Left ventricle myocardium inferior (tissue), 1 donor: ENCODE results near the gene OPCML. TPM values are rescaled to one million over a fixed set of nuclear protein-coding genes. Genes with fewer than 3 reads are reported as not detected.

Experiments
- DNase-seq: peaks from one replicate; pipeline ENCODE4 v3.0.0-alpha.2; 2020
- H3K27ac ChIP-seq: fragments of 200-600 bp; replicated peaks from 2 replicates; pipeline ENCODE4 v1.8.0; 2021
- H3K27me3 ChIP-seq: fragments of 200-600 bp; 2 replicates; pipeline ENCODE4 v1.8.0; 2021; ENCODE audit warnings: low read depth
- H3K36me3 ChIP-seq: fragments of 200-600 bp; 2 replicates; pipeline ENCODE4 v1.8.0; 2021
- H3K4me1 ChIP-seq: fragments of 200-600 bp; 2 replicates; pipeline ENCODE4 v1.8.0; 2021
- H3K4me3 ChIP-seq: fragments of 200-600 bp; 2 replicates; pipeline ENCODE4 v1.8.0; 2021; ENCODE audit warnings: mild to moderate bottlenecking, moderate library complexity
- H3K9me3 ChIP-seq: fragments of 200-600 bp; replicated peaks from 2 replicates; pipeline ENCODE4 v1.8.0; 2021
- CTCF ChIP-seq: fragments of 200-600 bp; IDR thresholded peaks from 2 replicates; pipeline ENCODE4 v1.8.0; 2021; ENCODE audit warnings: antibody characterized with exemption, mild to moderate bottlenecking, borderline replicate concordance
- intact Hi-C: fragments of 100-400 bp; cut with micrococcal nuclease; formaldehyde crosslinking; loops from one replicate; pipeline ENCODE4 v1.11.0; 2022
- total RNA-seq: library from RNA; stranded (reverse); fragmentation: NEBNext Ultra II Directional; extraction: Animal tissue kit (Norgen Biotek cat#: 25700); gene quantifications from one replicate; pipeline ENCODE4 v1.2.1, GENCODE V29; 2021
- donor health status: DM: no; HTN: yes; CAD: no; lungs with severe emphysema.

OPCML gene
- total RNA-seq, 1 donor from 2014 or later, result 0.63 TPM

GRCh38 chr11:132907651-132908413 lies 624.5 kb downstream of the OPCML start:
- H3K4me3 ChIP-seq, result no peak overlapping the region
- no peaks in the 10 kb centered on the region for H3K9me3 ChIP-seq
- H3K4me1 ChIP-seq, result no peaks in the 10 kb centered on the region
- DNase-seq, result no peak
- TF ChIP-seq CTCF, result no peak
- H3K36me3 ChIP-seq, result no peaks in the 10 kb centered on the region
- H3K27ac ChIP-seq, result no peak overlapping the region
- H3K27me3 ChIP-seq, result peaks cover 41% of the 10 kb centered on the region
- intact Hi-C loops, result no loop called here

DNA sequence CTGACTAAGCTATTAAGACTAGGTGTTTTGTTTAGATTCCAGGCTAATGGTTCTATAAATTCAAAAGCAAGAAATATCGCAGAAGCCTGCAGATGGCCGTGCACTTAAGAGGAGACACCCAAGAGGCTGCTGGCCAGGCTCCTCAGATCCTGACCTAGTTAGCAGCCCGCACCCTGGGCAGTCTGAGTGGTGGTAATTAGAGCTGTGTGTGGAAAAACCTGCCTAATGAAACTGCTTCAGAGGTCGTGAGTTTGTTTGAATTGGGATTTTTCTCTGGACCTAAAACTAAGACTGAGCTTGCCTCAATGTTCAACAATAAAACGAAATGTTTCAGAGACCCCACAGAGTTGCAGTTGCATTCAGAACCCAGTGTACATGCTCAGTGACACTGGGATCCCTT lies 627.7 kb downstream of the OPCML start:
- no peaks in the 10 kb centered on the region for H3K9me3 ChIP-seq
- no peak overlapping the region for H3K27ac ChIP-seq
- intact Hi-C loops, result no loop called here
- no peak for DNase-seq
- H3K36me3 ChIP-seq, result no peaks in the 10 kb centered on the region
- H3K4me3 ChIP-seq, result no peak overlapping the region
- H3K27me3 ChIP-seq, result peaks cover 32% of the 10 kb centered on the region
- H3K4me1 ChIP-seq, result no peaks in the 10 kb centered on the region
- TF ChIP-seq CTCF, result no peak

DNA sequence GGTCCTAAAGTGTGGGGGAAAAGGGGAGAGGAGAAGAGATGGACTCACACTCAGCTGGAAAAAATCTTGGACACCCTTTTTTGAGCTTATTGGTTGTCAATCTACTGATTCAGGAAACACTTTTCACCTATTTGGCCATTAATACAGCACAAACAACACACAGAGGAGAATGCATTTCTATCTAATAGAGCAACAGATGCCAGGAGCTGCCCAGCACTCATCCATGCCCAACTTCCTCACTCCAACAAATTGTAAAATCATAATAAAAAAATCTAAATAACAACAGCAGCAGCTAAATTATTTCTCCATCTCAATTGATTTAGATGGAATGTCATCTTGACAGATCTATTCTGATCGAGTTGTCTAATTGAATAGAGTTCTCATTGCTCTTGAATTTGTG lies 628.2 kb downstream of the OPCML start:
- Histone ChIP-seq H3K27ac (no peak overlapping the region), H3K9me3 (no peaks in the 10 kb centered on the region), H3K4me1 (no peaks in the 10 kb centered on the region), H3K4me3 (no peak overlapping the region), H3K36me3 (no peaks in the 10 kb centered on the region), H3K27me3 (peaks cover 27% of the 10 kb centered on the region)
- DNase-seq, result no peak
- intact Hi-C loops, result no loop called here
- no peak for TF ChIP-seq CTCF

GRCh38 chr11:132901638-132902471 lies 630.4 kb downstream of the OPCML start:
- TF ChIP-seq CTCF, result no peak
- no peak for DNase-seq

GRCh38 chr11:132898676-132899075 lies 633.6 kb downstream of the OPCML start:
- Histone ChIP-seq H3K4me3 (no peak overlapping the region), H3K27ac (no peak overlapping the region), H3K36me3 (no peaks in the 10 kb centered on the region), H3K4me1 (no peaks in the 10 kb centered on the region), H3K27me3 (peaks cover 5% of the 10 kb centered on the region), H3K9me3 (no peaks in the 10 kb centered on the region)
- intact Hi-C loops, result no loop called here
- TF ChIP-seq CTCF, result no peak
- no peak for DNase-seq

More at GRCh38 chr11:132901638-132902471, 630.4 kb downstream of the OPCML start:
- no peaks in the 10 kb centered on the region for H3K4me1 ChIP-seq
- no peaks in the 10 kb centered on the region for H3K36me3 ChIP-seq
- intact Hi-C loops, result no loop called here
- H3K27me3 ChIP-seq, result peaks cover 16% of the 10 kb centered on the region
- H3K9me3 ChIP-seq, result no peaks in the 10 kb centered on the region
- no peak overlapping the region for H3K27ac ChIP-seq
- no peak overlapping the region for H3K4me3 ChIP-seq
